Retinal pigment epithelial cell (primary cell): Measurements from ENCODE around the gene TSPAN18.

Experiments used
- DNase-seq: peaks from one replicate; pipeline ENCODE4 v3.0.0-alpha.2; 2010; ENCODE audit warnings: low read depth
- H3K4me3 ChIP-seq: 2 replicates; pipeline ENCODE4 v1.5.1; 2011; ENCODE audit warnings: mild to moderate bottlenecking, low read length, control low read depth, moderate library complexity
- TF ChIP-seq, protein P1 (sequence below): conservative IDR thresholded peaks from 2 replicates; pipeline ENCODE4 v1.5.1; 2011; ENCODE audit warnings: low read depth, low read length, control low read depth, inconsistent platforms

TSPAN18 gene

DNA sequence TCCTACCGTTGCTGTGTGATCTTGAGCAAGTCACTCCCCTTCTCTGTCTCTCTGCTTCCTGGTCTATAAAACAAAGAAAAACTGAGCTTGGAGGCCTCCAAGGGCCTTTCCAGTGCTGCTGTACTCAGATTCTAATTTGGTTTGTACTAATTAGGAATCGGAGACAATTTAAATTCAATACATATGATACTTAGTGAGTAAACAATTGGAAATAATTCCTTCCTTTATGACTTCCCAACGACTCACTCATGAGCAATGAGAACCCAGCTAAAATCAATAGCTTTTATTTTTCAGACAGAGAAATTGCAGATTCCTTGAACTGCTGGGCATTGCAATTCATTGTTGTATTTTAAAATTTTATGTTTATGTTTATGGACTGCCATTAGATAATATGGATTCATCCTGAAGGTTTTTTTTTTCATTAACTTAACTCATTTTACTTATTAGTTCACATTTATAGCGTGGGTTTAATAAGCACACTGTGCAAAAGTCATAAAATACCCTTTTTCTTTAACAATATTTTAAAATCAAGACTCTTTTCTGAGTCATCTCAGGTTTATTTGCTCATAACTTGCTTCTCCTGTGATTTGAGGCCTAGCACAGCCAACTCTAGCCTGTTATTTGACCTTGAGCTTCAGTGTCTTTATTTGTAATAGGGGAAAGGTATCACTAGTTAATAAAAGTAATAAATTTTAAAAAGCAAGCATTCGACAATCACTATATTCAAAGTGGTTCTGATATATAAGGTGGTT lies 128.2 kb downstream of the TSPAN18 start:
- TF ChIP-seq, protein P1, sequence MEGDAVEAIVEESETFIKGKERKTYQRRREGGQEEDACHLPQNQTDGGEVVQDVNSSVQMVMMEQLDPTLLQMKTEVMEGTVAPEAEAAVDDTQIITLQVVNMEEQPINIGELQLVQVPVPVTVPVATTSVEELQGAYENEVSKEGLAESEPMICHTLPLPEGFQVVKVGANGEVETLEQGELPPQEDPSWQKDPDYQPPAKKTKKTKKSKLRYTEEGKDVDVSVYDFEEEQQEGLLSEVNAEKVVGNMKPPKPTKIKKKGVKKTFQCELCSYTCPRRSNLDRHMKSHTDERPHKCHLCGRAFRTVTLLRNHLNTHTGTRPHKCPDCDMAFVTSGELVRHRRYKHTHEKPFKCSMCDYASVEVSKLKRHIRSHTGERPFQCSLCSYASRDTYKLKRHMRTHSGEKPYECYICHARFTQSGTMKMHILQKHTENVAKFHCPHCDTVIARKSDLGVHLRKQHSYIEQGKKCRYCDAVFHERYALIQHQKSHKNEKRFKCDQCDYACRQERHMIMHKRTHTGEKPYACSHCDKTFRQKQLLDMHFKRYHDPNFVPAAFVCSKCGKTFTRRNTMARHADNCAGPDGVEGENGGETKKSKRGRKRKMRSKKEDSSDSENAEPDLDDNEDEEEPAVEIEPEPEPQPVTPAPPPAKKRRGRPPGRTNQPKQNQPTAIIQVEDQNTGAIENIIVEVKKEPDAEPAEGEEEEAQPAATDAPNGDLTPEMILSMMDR: no peak
- H3K4me3 ChIP-seq: no peak overlapping the region

DNA sequence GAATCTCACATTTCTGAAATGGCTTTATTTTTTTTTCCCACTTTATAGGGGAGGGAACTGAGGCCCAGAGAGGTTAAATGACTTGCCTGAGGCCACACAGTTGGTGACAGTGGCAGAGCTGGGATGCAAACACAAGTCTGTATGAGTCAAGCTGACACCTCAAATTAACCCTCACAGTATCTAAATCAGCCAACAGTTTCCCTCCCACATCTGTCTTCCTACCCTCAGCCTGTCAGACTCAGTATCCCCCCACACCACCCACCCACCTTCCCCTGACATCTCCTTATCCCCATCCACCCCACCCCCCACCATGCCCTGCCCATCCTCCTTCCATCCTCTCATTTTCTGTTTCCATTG lies 128.7 kb downstream of the TSPAN18 start:
- TF ChIP-seq, protein P1: no peak
- no peak overlapping the region for H3K4me3 ChIP-seq
- no peak for DNase-seq

More for the DNA sequence above, 128.2 kb downstream of the TSPAN18 start:
- DNase-seq: no peak

DNA sequence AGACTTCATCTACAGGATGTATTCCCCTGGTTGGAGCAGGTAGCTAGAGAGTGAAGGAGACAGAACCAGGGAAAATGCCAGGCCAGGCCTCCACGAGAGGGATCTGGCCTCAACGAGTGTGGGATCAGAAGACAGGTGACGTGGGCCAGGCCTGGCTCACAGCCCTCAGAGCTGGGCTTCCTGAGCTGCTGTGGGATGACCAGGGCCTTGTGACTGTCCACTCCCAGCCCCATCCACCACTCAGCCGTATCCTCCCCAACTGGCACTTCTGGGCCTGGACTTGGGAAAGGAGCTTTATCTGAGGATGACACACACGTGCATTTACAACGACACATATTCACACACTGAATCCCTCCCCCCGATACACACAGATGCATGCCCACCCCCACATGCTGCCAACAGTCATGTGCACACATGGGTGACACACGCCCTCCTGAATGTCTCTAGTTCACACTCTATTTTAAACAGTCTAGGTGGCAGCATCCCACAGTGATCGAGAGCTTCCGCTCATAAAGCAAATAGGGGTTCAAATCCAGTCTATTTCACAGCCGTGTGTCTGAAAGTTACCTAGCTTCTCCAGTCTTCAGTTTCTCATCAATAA lies 130.8 kb downstream of the TSPAN18 start:
- no peak overlapping the region for H3K4me3 ChIP-seq
- no peak for DNase-seq
- TF ChIP-seq, protein P1: no peak

DNA sequence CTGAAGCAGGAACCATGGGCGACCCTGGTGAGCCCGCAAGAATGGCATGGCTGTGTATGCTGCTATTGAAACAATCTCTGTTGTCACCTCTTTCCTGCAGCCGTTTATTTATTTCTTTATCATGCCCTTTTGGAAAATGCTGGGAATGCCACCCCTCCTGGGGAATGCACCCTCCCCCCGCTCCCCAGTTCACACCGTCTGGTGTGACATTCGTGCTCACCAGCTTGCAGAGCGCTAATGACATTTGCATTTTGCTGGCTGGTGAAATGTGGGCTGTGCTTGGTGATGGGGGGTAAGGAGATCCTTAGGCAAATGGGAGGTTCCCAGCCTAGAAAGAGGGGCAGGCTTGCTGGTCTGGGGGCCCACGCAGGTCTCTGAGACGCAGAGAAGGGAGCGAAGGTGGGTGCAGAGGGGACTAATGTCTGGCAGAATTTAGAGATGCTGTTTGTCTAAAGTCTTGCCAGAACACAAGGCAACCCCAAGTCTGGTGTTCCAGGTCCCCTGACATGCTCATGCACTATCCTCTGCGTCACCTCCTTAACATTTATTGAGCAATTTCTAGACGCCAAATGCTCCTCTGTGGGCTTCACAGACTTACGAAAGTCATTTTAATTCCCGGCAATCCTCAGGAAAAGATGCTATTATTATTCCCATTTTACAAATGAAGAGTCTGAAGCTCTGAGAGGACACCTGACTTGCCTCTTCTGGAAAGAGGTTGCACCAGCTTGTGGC lies 132.2 kb downstream of the TSPAN18 start:
- TF ChIP-seq, protein P1: no peak
- DNase-seq: no peak
- H3K4me3 ChIP-seq: no peak overlapping the region

DNA sequence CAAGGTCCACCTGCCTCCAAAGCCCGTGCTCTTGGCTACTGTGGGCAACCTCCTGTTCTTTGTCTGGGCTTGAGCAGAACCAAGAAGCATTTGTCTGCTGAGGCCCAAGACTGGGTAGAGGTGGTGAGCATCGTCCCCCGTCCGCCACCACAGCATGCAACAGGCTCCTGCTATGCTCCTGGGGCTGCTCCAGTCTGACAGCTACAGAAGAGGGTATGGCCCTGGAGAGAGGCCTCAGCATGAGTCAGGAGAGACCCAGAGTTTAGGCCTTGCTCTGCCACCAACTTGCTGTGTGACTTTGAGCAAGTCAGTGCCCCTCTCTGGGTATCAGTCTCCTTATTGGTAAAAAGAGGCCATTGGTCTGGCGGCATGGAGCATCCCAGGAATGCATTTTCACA lies 132.8 kb downstream of the TSPAN18 start:
- no peak for DNase-seq
- H3K4me3 ChIP-seq: no peak overlapping the region
- TF ChIP-seq, protein P1: no peak

DNA sequence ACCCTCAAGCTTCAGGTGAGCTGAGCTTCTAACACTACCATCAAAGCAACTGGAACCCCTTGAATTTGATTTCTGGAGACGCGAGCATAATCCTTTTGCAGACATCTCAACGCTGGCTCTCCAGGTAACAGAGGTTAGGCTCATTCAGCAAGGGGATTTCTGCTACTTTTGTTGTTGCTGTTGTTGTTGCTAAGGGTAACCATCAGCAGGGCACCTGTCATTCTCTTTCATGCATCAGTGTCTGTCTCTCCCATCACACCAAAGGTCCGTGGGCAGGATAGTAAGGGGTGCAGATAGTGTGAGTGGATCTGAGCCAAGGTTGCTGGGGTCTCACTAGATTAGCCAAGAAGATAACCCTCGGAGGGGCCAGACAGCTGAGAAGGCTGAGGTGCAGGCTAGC lies 133.6 kb downstream of the TSPAN18 start:
- TF ChIP-seq, protein P1: no peak
- H3K4me3 ChIP-seq: no peak overlapping the region
- no peak for DNase-seq
